ENCODE data around the gene BAHD1. TPM values are rescaled to one million over a fixed set of nuclear protein-coding genes. Genes with fewer than 3 reads are reported as not detected.

Gene BAHD1
- total RNA-seq, 4 donors from 2014 or later: 9.0 to 35.5 (median 26.4) TPM

DNA sequence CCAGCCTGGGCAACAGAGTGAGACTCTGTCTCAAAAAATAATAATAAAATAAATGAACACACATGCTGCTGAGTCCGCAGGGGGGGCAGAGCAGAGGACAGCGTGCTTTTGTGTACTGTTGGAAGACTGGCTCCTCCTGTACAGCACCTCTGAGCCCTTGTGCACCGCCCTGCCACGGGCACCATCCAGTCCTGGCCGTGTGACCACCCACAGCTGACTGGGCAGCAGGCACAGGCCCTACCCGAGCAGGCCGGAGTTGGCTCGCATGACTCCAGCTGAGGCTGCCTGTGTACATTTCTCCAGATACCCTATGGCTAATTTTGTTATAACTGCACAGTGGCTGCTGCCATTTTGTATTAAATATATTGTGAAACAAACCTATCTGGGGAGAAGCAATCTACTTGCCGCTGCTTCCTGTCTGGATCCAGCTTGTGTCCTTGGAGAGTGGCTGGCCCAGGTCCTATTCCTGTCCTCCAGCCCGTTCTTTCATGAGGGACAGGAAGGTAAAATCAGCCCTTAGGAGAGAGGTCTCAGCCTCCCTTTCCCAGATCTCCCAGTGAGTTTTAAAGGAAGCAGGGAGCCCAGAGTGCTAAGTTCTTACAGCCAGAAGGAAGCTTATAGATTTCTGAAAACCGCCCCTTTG is 20.6 kb upstream of the BAHD1 start:
- in situ Hi-C loops (cut with MboI; ENCODE audit: low pct_ligation_motif_present in 1 of 4, low pct_unique_long_range_greater_than_20kb in 1 of 4, low sequenced_read_pairs in 3 of 4): loop anchor here in 2 of 4 donors (10.0 to 25.0 kb wide), 2 partner anchors 55 to 108 kb away; partner anchors contain the start of genes INAFM2 (in 1 of the 2) and PLCB2 (in 1 of the 2)
- no peak for DNase-seq
- Histone ChIP-seq H3K36me3 (peaks cover 0 to 16% (median under 1%) of the 10 kb centered on the region in 4 donors), H3K27ac (peak overlapping the region; percentile 60 to 70 (median 67)), H3K4me1 (peaks cover 9 to 23% (median 20%) of the 10 kb centered on the region in 4 donors), H3K27me3 (no peaks in the 10 kb centered on the region), H3K4me3 (no peak overlapping the region), H3K9me3 (no peaks in the 10 kb centered on the region)
- 63% methylated on average over 11 of the region's 11 CpGs; no CpG with 5 or more reads in 1 of the 2 donors for WGBS, 2 donors (ENCODE audit: low coverage in 1 of 2)
- intact Hi-C loops (cut with DNase I; ENCODE audit: low total_unique reads): loop anchor here (5.0 kb wide), 1 partner anchor 138 kb away; the partner anchor contains the start of gene ANKRD63
- TF ChIP-seq POLR2AphosphoS5 (IDR thresholded peaks at IDR 0.05) (no peak), EP300 (IDR thresholded peaks at IDR 0.05; ENCODE audit: low read depth) (no peak), POLR2A (IDR thresholded peaks at IDR 0.05) (no peak)
- TF ChIP-seq, protein P1, sequence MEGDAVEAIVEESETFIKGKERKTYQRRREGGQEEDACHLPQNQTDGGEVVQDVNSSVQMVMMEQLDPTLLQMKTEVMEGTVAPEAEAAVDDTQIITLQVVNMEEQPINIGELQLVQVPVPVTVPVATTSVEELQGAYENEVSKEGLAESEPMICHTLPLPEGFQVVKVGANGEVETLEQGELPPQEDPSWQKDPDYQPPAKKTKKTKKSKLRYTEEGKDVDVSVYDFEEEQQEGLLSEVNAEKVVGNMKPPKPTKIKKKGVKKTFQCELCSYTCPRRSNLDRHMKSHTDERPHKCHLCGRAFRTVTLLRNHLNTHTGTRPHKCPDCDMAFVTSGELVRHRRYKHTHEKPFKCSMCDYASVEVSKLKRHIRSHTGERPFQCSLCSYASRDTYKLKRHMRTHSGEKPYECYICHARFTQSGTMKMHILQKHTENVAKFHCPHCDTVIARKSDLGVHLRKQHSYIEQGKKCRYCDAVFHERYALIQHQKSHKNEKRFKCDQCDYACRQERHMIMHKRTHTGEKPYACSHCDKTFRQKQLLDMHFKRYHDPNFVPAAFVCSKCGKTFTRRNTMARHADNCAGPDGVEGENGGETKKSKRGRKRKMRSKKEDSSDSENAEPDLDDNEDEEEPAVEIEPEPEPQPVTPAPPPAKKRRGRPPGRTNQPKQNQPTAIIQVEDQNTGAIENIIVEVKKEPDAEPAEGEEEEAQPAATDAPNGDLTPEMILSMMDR (IDR thresholded peaks at IDR 0.05): no peak

DNA sequence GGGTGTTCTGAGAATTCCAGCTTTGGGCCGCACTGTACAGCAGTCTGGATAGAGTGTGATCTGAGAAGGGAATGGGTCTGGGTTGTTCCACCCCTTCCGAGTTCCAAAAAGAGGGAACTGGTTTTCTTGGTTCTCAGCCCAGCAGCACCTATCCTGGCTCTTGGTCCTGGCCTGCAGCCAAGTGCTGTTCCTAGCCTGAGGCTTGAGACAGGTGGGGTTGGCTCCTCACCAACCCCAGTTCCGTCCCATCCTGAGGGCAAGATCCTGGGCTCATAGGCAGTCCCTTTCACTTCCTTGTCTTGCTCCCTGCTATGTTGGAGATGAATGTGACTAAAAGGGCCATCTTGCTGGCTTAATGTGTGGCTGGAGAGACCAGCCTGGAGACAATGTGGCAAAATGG is 20.0 kb upstream of the BAHD1 start:
- intact Hi-C loops (cut with DNase I; ENCODE audit: low total_unique reads) (loop anchor here (5.0 kb wide), 1 partner anchor 138 kb away; the partner anchor contains the start of gene ANKRD63), in situ Hi-C loops (cut with MboI; ENCODE audit: low pct_ligation_motif_present in 1 of 4, low pct_unique_long_range_greater_than_20kb in 1 of 4, low sequenced_read_pairs in 3 of 4) (loop anchor here in 2 of 4 donors (10.0 to 25.0 kb wide), 2 partner anchors 56 to 108 kb away; partner anchors contain the start of genes INAFM2 (in 1 of the 2) and PLCB2 (in 1 of the 2))
- peaks cover 0 to 11% (median 0%) of the 10 kb centered on the region in 4 donors for H3K36me3 ChIP-seq
- WGBS, 2 donors (ENCODE audit: low coverage in 1 of 2): 37% methylated on average over 3 of the region's 3 CpGs; no CpG with 5 or more reads in 1 of the 2 donors
- DNase-seq: peak; percentile 86
- H3K27ac ChIP-seq: peak overlapping the region; percentile 60 to 70 (median 67)
- no peak overlapping the region for H3K4me3 ChIP-seq
- peak in 2 of 3 donors; percentile 48 to 65 for TF ChIP-seq POLR2AphosphoS5 (IDR thresholded peaks at IDR 0.05)
- TF ChIP-seq EP300 (IDR thresholded peaks at IDR 0.05; ENCODE audit: low read depth): no peak
- TF ChIP-seq, protein P1 (IDR thresholded peaks at IDR 0.05): no peak
- TF ChIP-seq POLR2A (IDR thresholded peaks at IDR 0.05): no peak
- H3K27me3 ChIP-seq: no peaks in the 10 kb centered on the region
- no peaks in the 10 kb centered on the region for H3K9me3 ChIP-seq
- peaks cover 9 to 23% (median 20%) of the 10 kb centered on the region in 4 donors for H3K4me1 ChIP-seq

DNA sequence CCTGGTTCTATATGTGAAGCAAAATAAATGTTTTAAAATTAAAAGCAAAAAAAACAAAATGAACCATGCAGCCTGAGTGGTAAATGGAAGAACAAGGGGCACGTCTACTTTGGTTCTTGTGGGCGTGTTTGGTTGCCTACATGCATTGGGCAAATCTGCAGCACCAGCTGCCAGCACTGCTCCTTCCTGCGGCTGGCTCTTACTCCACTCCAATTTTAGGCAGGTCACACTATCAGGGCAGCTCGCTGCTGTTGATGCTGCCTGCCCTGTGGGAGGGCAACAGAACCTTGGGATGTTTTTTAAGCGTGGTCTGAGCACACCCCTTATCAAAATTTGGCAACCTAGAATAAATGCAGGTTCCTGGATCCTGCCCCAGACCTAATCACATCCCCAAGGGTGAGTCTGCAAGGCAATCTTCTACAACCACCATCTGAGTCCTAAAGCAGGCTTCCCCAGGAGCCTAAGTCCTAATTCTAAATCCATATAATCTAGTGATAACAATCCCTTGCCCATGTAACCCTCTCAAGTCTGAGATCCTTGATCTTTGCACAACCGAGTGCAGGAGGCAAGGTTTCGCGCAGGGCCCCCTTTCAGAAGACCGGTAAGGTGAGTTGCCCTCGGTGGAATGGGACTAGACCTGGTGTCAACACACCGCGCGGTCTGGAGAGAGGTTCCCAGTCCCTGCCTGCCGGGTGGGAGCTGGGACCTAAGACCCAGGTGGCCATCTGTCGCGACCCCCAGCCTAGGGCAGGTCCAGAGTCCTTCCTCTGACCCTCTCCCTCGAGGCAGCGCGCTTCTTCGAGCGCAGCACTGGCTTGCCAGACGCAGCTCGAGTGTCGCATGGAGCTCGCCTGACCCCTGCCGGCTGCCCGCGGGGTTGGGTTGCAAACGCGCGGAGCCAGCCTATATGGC is 19.3 kb upstream of the BAHD1 start:
- no peaks in the 10 kb centered on the region for H3K27me3 ChIP-seq
- intact Hi-C loops (cut with DNase I; ENCODE audit: low total_unique reads) (loop anchor here (1.0 to 5.0 kb wide), 2 partner anchors 77 to 139 kb away; partner anchors contain the start of gene ANKRD63), in situ Hi-C loops (cut with MboI; ENCODE audit: low pct_ligation_motif_present in 1 of 4, low pct_unique_long_range_greater_than_20kb in 1 of 4, low sequenced_read_pairs in 3 of 4) (loop anchor here in 2 of 4 donors (10.0 to 25.0 kb wide), 2 partner anchors 57 to 109 kb away; partner anchors contain the start of genes INAFM2 (in 1 of the 2) and PLCB2 (in 1 of the 2))

More for the DNA sequence above, 19.3 kb upstream of the BAHD1 start:
- Histone ChIP-seq H3K4me1 (peaks cover 9 to 23% (median 20%) of the 10 kb centered on the region in 4 donors), H3K9me3 (no peaks in the 10 kb centered on the region), H3K4me3 (peak overlapping the region in 2 of 4 donors; percentile 1 to 21), H3K36me3 (peaks cover 0 to 11% (median 0%) of the 10 kb centered on the region in 4 donors), H3K27ac (peak overlapping the region; percentile 60 to 70 (median 67))
- peak; percentile 85 for DNase-seq
- 14% methylated on average over 31 of the region's 31 CpGs; no CpG with 5 or more reads in 1 of the 2 donors for WGBS, 2 donors (ENCODE audit: low coverage in 1 of 2)
- TF ChIP-seq POLR2A (IDR thresholded peaks at IDR 0.05) (peak; percentile 38), EP300 (IDR thresholded peaks at IDR 0.05; ENCODE audit: low read depth) (no peak), POLR2AphosphoS5 (IDR thresholded peaks at IDR 0.05) (peak in 2 of 3 donors; percentile 27 to 42)
- TF ChIP-seq, protein P1 (IDR thresholded peaks at IDR 0.05): peak; percentile 94 to 97 (median 96)

All from transverse colon (tissue), 4 donors.